HG03039 (cell line): ENCODE results near the gene NKAIN4.

Experiments used
- ATAC-seq: cut with Tn5 transposase; IDR thresholded peaks from one replicate; pipeline ENCODE4 v1.9.1; 2021; ENCODE audit warnings: mild to moderate bottlenecking, moderate library complexity; ENCODE audit not compliant: unreplicated experiment

The NKAIN4 gene

DNA sequence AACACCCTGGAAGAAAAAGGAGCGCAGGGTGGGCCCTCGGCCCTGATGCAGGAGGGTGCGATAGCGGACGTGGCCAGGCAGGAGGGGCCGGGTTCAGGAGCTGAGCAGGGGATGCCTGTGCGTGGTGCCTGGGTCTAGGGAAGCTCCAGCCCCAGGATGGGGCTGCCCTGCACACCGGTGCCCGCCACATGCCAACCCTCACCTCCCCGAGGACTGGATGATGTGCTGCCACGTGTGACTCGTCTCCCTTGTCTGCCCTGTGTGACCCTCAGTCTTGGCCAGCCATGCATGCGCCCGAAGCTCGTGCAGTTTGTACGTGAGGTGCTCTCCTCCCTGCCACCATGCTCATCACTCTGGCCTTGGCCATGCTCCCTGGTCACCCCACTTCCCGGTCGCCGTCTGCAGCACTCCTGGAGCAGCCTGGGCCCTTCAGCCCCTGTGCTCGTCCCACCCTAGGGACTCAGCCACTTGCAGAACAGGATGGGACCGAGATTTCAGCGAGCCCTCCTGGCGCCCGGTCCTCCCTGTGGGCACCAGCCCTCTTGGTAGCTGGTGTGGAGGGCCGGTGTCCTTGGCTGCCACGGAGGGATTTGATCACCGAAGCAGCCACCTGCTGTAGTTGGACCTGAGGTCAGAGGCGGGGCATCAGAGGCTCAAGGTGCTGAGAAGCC lies 34.5 kb upstream of the NKAIN4 start:
- no peak for ATAC-seq

- ATAC-seq, result no peak
These were observed 33.7 kb upstream of the NKAIN4 start for GRCh38 chr20:63287697-63288580.

DNA sequence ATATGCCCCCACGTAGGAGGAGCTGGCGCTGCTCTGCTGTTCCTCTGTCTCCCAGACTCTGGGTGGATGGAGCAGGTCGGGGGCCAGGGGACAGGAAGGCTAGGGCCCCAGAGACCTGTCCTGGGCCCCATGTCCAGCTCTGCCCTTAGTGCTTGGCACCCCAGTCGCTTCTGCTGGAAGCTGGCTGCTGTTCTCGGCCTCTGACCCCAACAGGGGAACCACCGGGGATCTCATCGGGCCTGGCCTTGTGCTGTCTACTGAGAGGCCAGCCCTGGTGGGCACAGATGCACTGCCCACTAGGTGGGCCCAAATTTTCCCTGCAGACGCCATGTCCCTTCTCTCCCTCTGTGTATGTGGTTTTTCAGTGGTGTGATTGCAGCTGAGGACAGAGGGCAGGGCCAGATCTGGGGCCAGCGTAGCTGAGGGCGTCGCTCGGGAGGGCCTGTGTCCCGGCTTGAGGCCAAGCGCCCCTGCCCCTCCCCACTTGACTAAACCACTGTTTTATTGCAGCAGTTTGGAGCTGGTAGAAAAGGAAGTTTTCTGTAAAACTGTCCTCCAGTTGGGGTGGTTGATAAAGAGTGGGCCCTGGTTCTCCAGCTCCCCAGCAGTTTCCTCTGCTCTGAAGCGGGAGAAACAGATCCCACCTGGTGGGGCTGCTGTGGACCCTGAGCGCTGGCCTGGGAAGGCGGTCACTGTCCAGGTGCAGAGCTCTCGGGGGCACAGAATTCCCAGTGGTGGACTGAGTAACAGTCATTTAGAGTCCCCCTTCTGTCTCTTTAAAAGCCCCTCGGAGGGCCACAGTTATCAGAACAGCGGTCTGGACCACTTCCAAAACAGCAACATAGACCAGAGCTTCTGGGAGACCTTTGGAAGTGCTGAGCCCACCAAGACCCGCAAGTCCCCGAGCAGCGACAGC lies 32.8 kb upstream of the NKAIN4 start:
- no peak for ATAC-seq

- no peak for ATAC-seq
These were observed 31.7 kb upstream of the NKAIN4 start for GRCh38 chr20:63285636-63286615.

DNA sequence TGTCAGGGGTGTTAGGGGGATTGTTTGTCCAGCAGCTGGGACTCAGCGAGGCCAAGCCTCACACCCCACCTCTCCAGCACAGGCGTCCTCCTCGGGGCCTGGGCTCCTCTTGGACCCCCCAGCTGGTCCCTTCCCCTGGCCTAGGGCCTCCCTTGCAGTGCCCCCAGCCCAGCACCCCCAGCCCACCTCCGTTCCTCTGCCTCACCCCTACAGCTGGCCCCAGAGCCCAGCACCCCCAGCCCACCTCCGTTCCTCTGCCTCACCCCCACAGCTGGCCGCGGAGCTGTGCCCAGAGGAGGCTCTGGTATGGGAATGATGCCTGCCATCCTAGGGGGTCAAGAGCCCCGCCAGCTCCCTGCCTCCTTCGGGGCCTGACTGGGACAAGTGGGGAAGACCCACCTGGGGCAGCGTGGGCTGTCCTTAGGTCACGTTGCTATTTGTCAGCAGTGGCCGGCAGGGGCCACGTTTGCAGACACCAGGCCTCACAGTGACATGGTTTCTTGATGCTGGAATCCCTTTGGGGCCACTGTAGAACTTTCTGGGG lies 30.8 kb upstream of the NKAIN4 start:
- no peak for ATAC-seq

GRCh38 chr20:63284544-63284949 lies 30.3 kb upstream of the NKAIN4 start:
- no peak for ATAC-seq

GRCh38 chr20:63284083-63284440 lies 29.8 kb upstream of the NKAIN4 start:
- ATAC-seq, result no peak

GRCh38 chr20:63283397-63284082 lies 29.3 kb upstream of the NKAIN4 start:
- ATAC-seq, result no peak

DNA sequence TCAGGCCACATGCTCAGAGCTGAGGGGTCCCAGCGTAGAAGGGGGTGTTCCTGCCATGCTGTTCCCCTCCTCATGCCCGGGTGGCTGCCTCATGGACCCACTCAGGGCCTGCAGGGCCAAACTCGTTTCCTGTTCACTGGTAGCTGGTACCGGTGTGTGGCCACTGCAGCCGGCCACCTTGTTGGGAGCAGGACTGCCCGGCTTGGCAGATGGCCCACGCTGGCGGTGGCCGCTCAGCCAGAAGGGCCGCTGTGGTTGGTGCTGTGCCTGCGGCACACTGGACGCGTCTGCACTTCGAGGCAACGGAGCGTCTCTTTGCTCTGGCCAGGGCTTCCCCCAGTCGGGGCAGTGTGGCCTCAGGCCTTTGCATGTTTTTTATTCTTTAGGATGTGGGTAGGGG lies 28.7 kb upstream of the NKAIN4 start:
- no peak for ATAC-seq

DNA sequence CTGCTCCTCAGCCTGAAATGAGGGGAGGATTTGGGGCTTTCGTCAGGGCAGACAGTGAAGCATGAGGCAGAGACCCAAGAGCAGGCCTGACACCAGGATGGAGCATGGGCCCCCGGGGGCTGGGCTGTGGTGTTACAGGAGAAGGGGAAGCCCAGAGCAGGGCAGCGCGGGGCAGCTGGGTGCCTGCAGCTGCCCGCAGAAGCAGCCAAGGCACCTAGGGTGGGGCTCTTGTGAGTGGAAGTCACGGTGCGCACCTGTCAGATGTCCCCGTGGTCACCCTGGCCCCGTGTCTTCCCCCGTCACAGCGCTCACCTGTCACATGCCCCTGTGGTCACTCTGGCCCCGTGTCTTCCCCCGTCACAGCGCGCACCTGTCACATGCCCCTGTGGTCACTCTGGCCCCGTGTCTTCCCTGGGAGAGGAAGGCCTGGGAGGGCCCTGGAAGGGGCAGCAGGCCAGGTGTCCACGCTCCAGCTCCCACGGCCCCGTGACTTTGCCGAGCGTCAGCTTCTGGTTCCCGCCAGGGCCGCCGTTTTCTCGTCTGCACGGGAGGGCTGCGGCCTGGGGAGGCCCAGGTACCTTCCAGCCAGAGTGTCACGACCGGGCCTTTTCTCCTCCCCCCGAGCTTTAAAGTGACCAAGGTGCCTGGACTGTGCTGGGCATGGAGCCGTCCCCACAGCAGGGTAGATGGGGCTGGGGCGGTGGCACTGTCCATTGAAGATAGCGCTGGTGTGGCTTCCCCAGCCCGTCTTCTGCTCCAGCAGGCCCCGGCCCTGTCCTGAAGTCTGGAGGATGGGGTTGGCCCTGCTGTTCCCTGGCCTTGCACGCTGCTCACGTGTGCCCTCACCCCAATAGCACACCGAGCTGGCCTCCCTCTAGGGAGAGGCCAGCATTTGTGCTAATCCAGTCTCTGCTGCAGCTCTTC lies 27.7 kb upstream of the NKAIN4 start:
- ATAC-seq, result no peak

- ATAC-seq, result no peak
These were observed 26.8 kb upstream of the NKAIN4 start for GRCh38 chr20:63280929-63281545.

DNA sequence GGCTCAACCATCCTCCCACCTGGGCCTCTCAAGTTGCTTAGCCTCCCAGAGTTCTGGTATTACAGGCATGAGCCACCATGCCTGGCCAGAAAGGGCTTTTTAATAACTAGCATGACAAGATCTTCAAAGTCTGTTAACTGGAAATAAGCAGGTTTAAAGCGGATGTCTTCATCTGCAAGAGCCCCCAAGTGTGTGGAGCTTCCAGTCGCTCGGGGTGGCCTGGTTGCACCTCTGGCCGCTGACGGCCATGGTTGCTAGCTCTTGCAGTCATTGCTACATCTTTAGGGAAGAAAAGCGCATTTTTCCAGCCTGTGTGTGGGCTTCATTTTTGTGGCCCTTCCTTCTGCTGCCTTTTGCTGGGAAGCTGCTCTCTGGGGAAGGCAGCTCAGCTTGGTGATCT lies 26.1 kb upstream of the NKAIN4 start:
- ATAC-seq, result no peak

DNA sequence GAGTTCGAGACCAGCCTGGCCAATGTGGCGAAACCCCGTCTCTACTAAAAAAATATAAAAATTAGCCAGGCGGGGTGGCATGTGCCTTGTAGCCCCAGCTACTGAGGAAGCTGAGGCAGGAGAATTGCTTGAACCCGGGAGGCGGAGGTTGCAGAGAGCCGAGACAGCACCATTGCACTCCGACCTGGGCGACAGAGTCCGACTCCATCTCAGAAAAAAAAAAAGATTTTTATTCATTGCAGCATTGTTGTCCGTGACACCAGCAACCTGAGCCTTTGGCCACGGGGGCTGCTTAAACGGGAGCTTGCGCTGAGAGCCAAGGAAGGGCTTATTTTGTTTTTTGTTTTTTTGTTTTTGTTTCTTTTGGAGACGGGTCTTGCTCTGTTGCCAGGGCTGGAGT lies 25.7 kb upstream of the NKAIN4 start:
- no peak for ATAC-seq

DNA sequence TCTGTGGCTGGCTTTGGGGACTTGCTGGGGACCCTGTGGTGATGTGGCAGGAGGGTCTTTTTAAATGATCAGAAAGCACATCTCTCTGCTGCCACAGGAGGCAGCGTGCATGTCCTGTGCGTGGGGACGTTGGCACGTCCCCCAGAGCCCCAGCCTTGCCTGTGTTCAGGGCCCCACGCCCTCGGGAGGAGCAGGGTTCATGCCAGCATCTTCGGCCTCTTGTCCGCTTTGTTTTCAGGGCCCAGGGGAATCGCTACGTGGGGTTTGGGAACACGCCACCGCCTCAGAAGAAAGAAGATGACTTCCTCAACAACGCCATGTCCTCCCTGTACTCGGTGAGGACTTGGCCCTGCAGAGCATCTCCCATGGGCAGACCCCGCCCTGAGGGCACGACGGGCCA lies 24.4 kb upstream of the NKAIN4 start:
- no peak for ATAC-seq

- no peak for ATAC-seq
These were observed 23.4 kb upstream of the NKAIN4 start for GRCh38 chr20:63277466-63278272.

- ATAC-seq, result no peak
These were observed 22.7 kb upstream of the NKAIN4 start for GRCh38 chr20:63276956-63277355.

DNA sequence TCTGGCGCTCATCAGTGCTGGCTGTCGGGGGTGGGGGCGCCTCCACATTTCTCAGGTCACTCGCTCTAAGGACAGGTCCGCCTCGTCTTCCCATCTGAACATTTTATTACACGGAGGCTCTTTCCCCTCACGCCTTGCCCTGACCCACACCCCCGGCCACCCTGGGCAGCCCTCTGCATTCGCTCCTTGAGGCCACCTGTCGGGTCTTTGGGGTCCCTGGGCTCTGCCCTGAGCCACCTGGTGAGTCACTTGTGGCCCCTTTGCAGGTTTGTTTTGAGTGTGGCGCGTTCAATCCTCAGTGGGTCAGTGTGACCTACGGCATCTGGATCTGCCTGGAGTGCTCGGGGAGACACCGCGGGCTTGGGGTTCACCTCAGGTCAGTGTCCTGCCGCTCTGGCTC lies 21.6 kb upstream of the NKAIN4 start:
- no peak for ATAC-seq
